AG20443 (cell line): ENCODE data around the gene RETREG1.
A peak's percentile ranks its signal among the peaks of the same experiment; 100 is the strongest.

ENCODE experiments used
- DNase-seq: peaks from one replicate; pipeline ENCODE4 v3.0.0; 2012; ENCODE audit warnings: low spot score, mixed read lengths

RETREG1 gene

DNA sequence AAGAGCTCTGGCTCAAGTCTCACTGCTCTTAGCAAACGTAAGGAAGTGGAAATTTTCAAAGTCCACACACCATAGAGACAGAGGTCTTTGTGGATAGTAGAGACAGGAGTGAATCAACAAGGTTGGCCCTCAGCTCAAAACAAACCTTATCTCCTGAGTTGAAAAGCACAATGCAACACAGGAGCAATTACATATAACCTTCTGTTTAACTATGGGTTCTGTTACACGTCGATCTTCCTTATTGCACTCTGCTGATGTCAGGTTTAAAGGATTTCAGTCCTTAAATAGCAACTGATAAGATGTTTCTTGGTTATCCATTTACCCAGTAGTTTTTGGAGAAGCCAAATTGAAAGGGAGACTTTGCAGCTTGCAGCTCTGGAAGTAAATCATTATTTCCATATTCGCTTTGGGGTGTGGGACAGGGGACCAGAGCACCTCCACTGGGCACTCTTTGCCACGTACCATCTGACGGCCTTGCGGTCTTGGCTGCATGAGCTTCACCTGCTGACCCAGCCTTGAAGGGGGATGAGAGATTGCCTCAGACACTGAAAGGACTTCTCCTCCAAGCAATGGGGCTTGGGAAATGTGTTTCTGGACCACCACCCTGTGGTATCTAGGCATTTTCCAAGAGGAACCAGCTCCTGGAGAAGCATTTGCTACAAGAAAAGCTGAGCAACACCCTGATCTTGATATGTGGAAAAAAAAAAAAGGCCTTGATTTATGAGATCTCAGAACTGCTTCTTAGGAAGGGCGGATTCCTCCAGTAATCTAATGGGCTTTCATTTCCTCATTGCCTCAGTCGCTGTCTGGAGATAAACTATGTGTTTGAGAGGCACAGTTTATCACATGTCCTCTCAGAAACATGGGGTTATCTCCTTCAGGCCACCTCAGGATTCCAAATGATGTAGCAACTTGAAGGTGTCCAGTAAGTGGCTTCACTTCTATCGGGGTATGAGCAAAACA lies 95.0 kb downstream of the RETREG1 start:
- no peak for DNase-seq

DNA sequence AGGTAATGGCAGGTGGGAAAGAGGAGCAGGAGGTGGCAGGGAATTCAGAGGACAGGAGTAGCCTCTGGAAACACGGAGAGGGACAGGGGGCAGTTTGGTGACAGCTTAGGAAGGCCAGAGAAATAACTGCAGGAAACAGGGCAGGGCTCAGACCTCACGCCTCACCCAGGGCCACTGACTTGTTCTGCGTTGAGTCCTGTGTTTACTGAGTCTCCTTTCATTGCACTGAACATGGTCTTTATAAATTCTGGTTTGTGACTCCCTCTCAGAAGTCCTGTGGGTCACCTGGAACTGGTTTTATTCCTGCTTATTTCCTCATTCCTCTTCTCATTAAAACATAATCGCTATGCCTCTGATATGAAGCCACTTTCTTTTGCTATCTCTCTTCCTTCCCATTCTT lies 96.0 kb downstream of the RETREG1 start:
- no peak for DNase-seq

GRCh38 chr5:16519435-16519834 lies 97.4 kb downstream of the RETREG1 start:
- no peak for DNase-seq

- DNase-seq = peak; percentile 54
Observed at GRCh38 chr5:16518606-16519005, 98.2 kb downstream of the RETREG1 start.

- no peak for DNase-seq
Observed at GRCh38 chr5:16515532-16515931, 101.3 kb downstream of the RETREG1 start.

- DNase-seq = no peak
Observed at GRCh38 chr5:16510098-16510497, 106.7 kb downstream of the RETREG1 start.

GRCh38 chr5:16508730-16509531 lies 107.9 kb downstream of the RETREG1 start:
- DNase-seq = peak; percentile 65

- peak; percentile 60 for DNase-seq
Observed at GRCh38 chr5:16507716-16508115, 109.1 kb downstream of the RETREG1 start.

- no peak for DNase-seq
Observed at GRCh38 chr5:16505904-16506303, 110.9 kb downstream of the RETREG1 start.

- no peak for DNase-seq
Observed at GRCh38 chr5:16505140-16505891, 111.5 kb downstream of the RETREG1 start.

DNA sequence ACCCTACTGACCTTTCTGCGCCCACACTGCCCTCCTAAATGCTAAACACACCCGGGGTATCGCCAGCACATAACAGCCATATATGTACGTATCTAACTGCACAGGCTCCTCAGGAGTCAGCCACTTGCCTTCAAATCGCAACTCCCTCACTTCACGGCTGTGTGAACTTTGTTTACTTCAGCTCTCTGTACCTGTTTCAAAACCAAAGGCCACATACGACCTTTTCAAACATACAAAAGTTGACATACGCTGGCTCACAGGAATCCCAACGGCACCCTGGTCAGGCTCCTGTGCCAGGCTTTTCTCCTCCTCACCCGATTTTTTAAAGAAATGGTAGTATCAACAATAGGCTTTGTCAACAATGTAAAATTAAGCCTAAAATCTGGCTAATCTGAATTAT lies 112.2 kb downstream of the RETREG1 start:
- no peak for DNase-seq

GRCh38 chr5:16502866-16503265 lies 113.9 kb downstream of the RETREG1 start:
- no peak for DNase-seq

DNA sequence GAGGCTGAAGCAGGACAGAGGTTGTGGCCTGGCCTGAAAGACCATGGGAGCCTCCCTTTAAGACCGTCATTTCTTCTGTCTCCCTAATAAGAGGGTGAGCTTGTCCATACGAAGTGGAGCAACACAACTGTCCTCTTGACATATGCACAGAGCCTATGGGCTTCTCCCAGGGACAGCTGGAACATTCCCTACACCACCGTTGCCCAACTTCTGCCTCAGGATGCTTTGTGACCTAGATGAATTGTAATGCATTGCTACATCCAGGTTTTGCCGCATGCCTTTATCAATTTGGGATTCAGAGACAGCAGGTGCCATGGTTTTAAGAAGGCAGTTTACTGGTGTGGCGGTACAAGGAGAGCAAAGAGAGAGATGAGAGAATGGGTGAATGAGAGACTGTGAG lies 116.8 kb downstream of the RETREG1 start:
- no peak for DNase-seq

DNA sequence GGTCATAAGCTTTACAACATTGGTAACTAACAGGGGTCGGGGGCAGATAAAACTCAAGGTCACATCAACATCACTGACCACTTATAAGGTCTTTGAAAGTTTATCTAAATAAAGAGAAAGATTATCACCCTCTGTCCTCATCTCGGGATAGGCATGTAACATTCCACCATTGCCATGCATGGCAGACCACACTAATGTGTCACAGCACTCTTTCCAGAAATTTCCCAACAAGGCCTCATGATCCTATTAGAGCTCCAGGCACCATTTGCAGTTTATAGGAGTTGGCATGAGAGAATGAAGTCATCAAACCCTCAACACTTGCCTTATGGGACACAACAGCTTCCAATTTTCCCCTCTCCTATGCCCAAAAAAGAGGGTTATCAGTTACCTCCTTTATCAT lies 119.3 kb downstream of the RETREG1 start:
- no peak for DNase-seq

- DNase-seq = no peak
Observed at GRCh38 chr5:16493261-16493660, 123.5 kb downstream of the RETREG1 start.

DNA sequence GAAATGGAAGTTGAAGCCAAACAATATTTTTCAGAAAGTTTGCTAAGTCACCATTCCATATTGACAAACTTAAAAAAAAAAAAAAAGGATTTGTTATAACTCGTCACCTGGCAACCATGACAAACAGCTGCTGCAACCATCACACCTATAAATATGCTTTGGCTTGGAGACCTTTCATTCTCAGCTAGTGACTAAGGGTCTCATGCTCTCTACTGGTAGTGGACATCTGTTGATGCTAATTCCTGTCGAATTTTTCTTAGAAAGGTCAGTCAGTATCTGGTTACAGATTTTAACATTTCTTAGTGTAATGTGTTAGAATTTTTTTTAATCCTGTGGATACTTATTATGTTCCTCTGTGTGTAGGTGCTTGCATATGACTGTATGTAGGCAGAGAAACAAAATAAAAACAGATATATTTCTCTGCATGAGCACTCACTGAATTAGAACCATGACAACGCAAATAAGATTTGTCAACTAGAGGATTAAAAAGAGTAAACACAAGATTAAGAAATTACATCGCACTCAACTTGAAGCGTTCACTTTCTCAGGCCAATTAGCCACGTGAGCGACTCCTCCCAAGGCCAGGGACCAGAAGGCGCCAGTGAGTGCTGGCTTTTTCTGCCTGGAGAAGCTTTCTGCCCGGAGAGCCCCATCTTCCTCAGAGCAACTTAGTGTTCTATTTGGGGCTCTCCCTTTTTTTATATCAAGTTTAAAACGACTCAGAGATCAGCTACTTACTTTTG lies 124.2 kb downstream of the RETREG1 start:
- DNase-seq = peak; percentile 76

GRCh38 chr5:16490911-16491310 lies 125.9 kb downstream of the RETREG1 start:
- no peak for DNase-seq

DNA sequence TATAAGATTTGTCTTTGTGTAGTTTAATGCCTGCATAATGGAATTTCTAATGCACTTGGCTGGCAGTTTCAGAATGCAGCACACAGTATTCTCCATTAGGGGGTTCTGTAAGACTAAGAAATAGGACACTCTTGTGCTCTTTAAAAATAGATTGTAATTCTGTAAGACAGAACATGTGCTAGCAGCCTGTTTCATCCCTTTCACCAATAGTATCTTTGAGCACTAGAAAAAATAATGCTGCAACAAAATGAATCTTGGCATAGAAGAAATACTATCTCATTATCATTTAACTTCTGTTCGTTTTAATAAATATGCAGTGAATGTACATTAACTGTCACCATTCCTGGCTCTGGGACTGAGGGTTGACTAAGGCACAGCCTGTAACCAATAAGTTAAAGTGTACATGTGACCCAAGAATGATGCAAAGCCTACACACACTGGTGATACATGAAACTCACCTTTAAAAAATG lies 127.4 kb downstream of the RETREG1 start:
- DNase-seq = peak; percentile 68

DNA sequence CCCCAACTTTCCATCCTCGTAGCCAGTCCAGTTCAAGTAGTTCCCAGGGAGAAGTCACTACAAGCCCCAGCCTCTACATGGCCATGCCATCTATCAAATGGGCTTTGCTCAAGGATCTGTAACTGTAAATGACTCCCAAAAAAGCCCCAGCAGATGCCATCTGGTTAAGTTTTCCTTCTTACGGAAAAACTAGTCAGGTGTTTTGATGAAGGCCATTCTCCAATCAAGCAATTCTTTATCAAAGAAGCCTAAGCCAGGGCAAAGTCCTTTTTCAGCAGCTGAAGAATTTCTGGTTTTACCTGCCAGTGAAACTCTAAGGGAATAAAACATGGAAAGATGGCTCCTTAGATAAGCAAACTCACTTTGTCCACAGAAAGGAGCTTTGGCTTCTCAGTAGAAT lies 129.3 kb downstream of the RETREG1 start:
- DNase-seq = no peak

DNA sequence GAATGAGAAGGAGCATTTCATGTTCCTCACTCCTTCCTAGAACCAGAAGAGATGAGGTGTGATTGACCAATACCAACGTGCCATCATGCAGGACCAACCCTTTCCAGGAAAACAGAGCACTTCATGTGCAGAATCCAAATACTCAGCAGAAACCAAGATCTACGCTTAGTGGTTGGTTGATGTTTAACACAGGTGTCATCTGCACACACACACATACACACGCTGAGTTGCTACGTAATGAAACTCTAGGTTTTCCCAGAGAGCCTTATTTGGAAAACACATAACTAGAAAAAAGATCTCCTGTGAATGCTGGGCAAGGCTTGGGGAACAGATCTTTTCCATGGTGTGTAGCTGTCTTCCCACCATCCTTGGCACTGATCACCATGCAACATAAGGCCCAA lies 130.1 kb downstream of the RETREG1 start:
- no peak for DNase-seq

GRCh38 chr5:16485656-16486055 lies 131.1 kb downstream of the RETREG1 start:
- DNase-seq = no peak
